Measurements from ENCODE around the gene RGS6. TPM values are rescaled to one million over a fixed set of nuclear protein-coding genes. Genes with fewer than 3 reads are reported as not detected.

The RGS6 gene
- total RNA-seq, 4 donors from 2014 or later: 0.83 to 2.4 (median 1.5) TPM

DNA sequence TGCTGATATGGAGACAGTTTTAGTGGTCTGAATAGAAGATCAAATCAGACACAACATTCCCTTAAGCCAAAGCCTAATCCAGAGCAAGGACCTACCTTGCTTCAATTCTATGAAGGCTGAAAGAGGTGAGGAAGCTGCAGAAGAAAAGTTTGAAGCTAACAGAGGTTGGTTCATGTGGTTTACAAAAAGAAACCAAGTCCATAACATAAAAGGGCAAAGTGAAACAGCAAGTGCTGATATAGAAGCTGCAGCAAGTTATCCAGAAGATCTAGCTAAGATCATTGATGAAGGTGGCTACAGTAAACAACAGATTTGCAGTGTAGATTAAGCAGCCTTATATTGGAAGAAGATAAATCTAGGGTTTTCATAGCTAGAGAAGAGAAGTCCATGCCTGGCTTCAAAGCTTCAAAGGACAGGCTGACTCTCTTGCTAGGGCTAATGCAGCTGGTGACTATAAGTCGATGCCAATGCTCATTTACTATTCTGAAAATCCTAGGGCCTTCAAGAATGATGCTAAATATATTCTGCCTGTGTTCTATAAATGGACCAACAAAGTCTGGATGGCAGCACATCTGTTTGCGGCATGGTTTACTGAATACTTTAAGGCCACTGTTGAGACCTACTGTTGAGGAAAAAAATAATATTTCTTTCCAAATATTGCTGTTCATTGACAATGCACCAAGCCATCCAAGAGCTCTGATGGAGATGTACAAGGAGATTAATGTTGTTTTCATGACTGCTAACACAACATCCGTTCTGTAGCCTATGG, 600.6 kb downstream of the RGS6 start:
- intact Hi-C loops (cut with DNase I): no loop called here
- 92% methylated on average over 3 of the region's 3 CpGs for WGBS
- Histone ChIP-seq H3K27me3 (no peaks in the 10 kb centered on the region), H3K27ac (replicated peaks in 1 of 4) (no peak overlapping the region), H3K36me3 (no peaks in the 10 kb centered on the region), H3K9me3 (peaks cover 0 to 10% (median 5%) of the 10 kb centered on the region in 4 donors), H3K4me3 (no peak overlapping the region), H3K4me1 (no peaks in the 10 kb centered on the region)
- no peak for TF ChIP-seq POLR2AphosphoS5 (IDR thresholded peaks at IDR 0.05)
- no peak for TF ChIP-seq POLR2A (IDR thresholded peaks at IDR 0.05; ENCODE audit: low read depth)
- TF ChIP-seq, protein P1, sequence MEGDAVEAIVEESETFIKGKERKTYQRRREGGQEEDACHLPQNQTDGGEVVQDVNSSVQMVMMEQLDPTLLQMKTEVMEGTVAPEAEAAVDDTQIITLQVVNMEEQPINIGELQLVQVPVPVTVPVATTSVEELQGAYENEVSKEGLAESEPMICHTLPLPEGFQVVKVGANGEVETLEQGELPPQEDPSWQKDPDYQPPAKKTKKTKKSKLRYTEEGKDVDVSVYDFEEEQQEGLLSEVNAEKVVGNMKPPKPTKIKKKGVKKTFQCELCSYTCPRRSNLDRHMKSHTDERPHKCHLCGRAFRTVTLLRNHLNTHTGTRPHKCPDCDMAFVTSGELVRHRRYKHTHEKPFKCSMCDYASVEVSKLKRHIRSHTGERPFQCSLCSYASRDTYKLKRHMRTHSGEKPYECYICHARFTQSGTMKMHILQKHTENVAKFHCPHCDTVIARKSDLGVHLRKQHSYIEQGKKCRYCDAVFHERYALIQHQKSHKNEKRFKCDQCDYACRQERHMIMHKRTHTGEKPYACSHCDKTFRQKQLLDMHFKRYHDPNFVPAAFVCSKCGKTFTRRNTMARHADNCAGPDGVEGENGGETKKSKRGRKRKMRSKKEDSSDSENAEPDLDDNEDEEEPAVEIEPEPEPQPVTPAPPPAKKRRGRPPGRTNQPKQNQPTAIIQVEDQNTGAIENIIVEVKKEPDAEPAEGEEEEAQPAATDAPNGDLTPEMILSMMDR (IDR thresholded peaks at IDR 0.05): no peak
- no peak for TF ChIP-seq EP300 (IDR thresholded peaks at IDR 0.05)
- no peak for DNase-seq (ENCODE audit: extremely low spot score)

DNA sequence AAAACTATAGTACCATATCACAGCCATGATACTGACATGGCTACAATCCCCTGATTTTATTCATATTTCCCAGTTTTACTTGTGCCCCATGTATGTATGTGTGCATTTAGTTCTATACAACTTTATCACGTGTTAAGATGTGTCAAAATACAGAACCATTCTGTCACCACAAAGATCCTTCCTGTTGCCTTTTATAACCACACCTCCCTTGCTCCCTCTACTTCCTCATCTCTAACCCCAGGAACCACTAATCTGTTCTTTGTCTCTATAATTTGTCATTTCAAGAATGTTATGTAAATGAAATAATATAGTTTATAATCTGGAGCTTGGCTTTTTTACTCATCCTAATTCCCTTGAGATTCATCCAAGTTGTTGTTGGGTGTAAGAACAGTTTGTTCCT, 603.3 kb downstream of the RGS6 start:
- Histone ChIP-seq H3K27me3 (peaks cover 0 to 5% (median 0%) of the 10 kb centered on the region in 4 donors), H3K4me3 (no peak overlapping the region), H3K4me1 (no peaks in the 10 kb centered on the region), H3K36me3 (no peaks in the 10 kb centered on the region), H3K9me3 (peaks cover 0 to 10% (median 5%) of the 10 kb centered on the region in 4 donors), H3K27ac (replicated peaks in 1 of 4) (no peak overlapping the region)
- 59% methylated on average over 1 of the region's 1 CpG for WGBS
- TF ChIP-seq, protein P1 (IDR thresholded peaks at IDR 0.05): no peak
- TF ChIP-seq EP300 (IDR thresholded peaks at IDR 0.05) (no peak), POLR2A (IDR thresholded peaks at IDR 0.05; ENCODE audit: low read depth) (no peak), POLR2AphosphoS5 (IDR thresholded peaks at IDR 0.05) (no peak)
- intact Hi-C loops (cut with DNase I): no loop called here
- no peak for DNase-seq (ENCODE audit: extremely low spot score)

DNA sequence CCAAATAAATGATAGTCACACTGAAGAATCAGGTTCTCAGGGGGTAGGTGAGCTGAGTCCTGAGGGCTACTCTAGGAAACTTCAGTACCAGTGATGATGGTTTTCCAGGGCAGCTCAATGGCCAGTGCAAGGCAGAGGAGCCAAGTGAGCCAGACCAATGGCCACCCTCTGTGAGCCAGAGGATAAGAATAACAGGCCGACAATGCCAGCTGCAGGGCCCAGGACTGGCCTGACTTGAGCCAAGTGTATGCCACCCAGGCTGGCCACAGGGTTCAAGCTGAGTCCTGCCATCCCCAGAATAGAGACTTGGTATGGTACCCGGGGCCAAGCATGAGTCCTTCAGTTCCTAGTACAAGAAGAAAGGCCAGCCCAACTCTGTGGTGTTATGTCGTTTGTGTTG, 606.2 kb downstream of the RGS6 start:
- Histone ChIP-seq H3K9me3 (peaks cover 0 to 1% (median under 1%) of the 10 kb centered on the region in 4 donors), H3K27me3 (peaks cover 0 to 5% (median 0%) of the 10 kb centered on the region in 4 donors), H3K27ac (replicated peaks in 1 of 4) (no peak overlapping the region), H3K4me3 (no peak overlapping the region), H3K4me1 (no peaks in the 10 kb centered on the region), H3K36me3 (no peaks in the 10 kb centered on the region)
- TF ChIP-seq, protein P1 (IDR thresholded peaks at IDR 0.05): no peak
- no peak for TF ChIP-seq POLR2A (IDR thresholded peaks at IDR 0.05; ENCODE audit: low read depth)
- no peak for TF ChIP-seq POLR2AphosphoS5 (IDR thresholded peaks at IDR 0.05)
- no peak for TF ChIP-seq EP300 (IDR thresholded peaks at IDR 0.05)
- intact Hi-C loops (cut with DNase I): no loop called here
- no peak for DNase-seq (ENCODE audit: extremely low spot score)
- 89% methylated on average over 2 of the region's 3 CpGs for WGBS

DNA sequence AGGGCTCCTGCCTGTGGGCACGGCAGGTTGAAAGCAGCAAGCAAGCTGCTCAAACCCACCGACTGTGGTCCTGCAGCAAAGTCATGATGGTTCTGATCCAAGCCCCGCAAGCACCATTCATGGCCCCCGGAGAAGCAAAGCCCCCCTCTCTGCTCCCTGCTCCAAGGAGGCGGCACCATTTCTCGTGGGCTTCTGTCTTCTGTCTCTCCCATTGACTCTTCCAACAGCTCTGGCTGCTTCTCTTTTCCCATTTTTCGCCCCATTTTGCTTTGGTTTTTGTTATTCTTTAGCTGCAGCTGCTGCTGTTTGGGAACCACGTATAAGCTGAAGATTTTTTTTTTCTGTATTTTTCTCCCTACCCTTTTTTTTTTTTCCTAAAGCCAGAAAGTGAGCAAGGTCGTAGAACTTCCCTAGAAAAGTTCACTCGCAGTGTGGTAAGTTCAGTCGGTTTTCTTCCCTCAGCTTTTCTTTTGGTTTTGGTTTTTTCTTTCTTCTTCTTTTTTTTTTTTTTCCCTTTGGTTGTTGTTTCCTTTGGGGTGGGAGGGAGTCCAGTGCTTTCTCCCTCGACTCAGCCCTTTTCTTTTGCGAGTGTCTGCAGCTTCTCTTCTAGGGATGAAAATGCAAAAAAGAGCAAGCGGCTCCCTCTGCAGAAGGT, 607.6 kb downstream of the RGS6 start:
- 63% methylated on average over 14 of the region's 14 CpGs for WGBS
- DNase-seq (ENCODE audit: extremely low spot score): no peak
- no peak overlapping the region for H3K27ac ChIP-seq (replicated peaks in 1 of 4)
- H3K4me3 ChIP-seq: no peak overlapping the region
- H3K27me3 ChIP-seq: peaks cover 0 to 12% (median 0%) of the 10 kb centered on the region in 4 donors
- no peaks in the 10 kb centered on the region for H3K9me3 ChIP-seq
- intact Hi-C loops (cut with DNase I): no loop called here
- TF ChIP-seq, protein P1 (IDR thresholded peaks at IDR 0.05): no peak
- TF ChIP-seq POLR2AphosphoS5 (IDR thresholded peaks at IDR 0.05) (no peak), EP300 (IDR thresholded peaks at IDR 0.05) (no peak), POLR2A (IDR thresholded peaks at IDR 0.05; ENCODE audit: low read depth) (no peak)
- no peaks in the 10 kb centered on the region for H3K36me3 ChIP-seq
- peaks cover 0 to 6% (median 5%) of the 10 kb centered on the region in 4 donors for H3K4me1 ChIP-seq
